Measurements from ENCODE around the gene HAUS3.

Gene HAUS3, protein sequence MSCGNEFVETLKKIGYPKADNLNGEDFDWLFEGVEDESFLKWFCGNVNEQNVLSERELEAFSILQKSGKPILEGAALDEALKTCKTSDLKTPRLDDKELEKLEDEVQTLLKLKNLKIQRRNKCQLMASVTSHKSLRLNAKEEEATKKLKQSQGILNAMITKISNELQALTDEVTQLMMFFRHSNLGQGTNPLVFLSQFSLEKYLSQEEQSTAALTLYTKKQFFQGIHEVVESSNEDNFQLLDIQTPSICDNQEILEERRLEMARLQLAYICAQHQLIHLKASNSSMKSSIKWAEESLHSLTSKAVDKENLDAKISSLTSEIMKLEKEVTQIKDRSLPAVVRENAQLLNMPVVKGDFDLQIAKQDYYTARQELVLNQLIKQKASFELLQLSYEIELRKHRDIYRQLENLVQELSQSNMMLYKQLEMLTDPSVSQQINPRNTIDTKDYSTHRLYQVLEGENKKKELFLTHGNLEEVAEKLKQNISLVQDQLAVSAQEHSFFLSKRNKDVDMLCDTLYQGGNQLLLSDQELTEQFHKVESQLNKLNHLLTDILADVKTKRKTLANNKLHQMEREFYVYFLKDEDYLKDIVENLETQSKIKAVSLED

DNA sequence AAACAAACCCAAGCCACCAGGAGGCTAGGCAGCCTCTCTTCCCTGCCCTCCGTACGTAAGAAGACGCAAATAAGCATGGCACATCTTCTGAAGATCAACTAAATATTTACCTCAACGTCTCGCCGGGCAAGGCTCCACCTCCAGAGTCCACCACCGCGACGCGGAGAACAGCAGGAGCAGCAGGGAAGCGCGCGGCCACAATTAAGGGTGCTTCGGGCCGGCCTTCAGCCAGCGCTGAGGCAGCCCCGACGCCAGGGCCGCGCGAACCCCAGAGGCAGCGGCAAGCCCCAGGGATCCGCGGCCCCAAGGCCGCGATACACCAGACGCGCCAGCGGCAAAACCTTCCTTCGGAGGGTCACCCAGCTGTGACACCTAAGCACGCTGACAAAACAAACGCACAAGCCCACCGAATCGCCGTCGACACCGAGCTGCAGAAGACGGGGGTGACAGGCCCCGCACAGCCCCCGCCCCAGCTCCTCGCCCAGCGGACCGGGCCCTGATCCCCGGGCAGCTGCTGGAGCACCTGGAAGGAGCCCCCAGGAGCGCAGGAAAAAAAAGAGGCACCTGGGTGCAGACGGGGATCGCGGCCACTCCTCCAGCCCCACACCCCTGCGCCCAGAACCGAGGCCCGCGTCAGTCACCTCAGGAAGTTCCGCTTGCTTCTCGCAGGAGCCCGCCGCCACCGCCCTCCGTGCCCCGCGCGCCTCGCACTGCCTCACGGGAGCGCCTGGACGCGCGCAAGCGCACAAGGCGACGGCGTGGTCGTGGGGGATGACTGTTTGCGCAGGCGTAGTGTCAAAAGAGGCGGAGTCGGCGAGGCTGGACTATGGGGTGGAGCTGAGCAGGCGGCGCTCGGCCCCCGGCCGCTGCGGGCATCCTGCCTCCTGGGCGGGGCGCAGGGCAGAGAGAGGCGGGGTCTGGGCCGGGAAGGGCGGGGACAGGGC is at the start of gene HAUS3, which contains the start of gene POLN:
Gene HAUS3 (minus strand): TSS at position 712 of the 944 bp plus-strand sequence. CDS start 1,175 bp downstream, outside the sequence.
Gene POLN (minus strand): TSS at position 712 of the 944 bp plus-strand sequence. CDS start 12,890 bp downstream, outside the sequence.
- DNase-seq = peak; percentile 99

DNA sequence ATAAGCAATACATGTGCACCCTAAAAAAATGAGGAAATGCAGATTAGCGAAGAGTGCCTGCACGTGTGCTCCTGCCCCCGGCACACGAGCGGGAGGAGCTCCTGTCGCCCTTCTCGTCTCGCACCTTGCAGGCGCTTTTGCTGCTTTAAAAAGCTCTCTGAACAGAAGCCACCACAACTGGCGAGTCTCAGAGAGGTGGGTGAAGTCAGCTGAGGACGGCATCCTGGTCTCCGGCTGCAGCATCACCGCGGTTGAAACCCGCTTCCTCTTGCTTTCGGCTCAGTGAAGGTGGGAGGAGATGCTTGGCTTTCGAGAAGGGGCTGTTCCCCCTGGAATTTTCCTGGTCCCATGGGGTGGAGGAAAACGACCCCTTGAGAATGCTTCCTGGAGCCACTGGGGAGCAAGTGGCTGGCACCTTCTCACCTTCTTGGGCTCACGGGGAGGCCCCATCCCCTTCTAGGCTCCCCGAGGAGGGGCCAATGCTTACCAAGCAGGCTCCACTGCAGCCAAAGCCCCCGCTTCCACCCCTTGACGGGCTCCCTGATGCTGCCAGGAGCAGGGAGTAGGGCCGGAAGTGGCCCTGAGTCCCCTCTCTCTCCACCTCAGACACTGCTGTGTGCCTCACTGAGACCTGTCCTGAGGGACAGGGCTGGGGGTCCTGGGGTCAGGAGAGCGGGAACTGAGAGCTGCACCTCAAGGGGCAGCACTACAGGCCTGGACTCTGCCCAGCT is 49.2 kb upstream of the HAUS3 start:
- peak; percentile 68 for DNase-seq

DNA sequence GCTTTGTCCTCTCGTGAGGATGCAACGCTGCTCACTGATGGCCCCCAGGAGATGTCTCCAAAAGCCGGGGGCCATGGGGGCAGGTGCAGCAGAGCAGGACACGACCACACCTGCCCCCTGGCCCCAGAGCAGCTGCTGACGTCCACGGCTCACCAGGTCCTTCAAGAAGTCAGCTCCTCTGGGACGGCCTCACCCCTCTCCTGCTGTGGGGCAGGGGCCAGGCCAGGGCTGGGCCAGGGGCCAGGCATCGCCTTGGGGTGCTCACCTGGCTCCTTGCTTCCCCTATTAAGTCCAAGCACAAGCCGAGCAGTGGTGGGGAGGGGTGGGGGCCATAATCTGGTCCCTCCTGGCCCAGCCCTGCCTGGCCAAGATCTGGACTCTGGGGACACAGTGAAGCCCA is 48.6 kb upstream of the HAUS3 start:
- no peak for DNase-seq

DNA sequence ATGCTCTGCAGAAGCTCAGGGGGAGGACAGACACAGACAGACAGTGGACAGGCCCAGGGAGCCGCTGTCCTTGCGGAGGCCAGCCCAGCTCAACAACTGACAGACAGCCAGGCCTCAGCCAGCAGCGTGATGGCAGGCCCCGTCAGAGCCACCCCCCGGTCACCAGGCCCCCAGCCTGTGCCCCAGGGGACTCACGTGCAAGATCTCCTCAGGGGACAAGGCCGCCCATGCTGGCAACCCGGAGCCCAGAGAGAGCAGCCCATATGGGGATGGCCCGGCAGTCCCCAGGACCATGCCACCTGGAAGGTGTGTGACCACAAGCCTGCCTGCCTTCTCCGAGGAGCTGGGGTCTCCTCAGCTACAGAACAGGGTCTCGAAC is 48.0 kb upstream of the HAUS3 start:
- peak; percentile 20 for DNase-seq

DNA sequence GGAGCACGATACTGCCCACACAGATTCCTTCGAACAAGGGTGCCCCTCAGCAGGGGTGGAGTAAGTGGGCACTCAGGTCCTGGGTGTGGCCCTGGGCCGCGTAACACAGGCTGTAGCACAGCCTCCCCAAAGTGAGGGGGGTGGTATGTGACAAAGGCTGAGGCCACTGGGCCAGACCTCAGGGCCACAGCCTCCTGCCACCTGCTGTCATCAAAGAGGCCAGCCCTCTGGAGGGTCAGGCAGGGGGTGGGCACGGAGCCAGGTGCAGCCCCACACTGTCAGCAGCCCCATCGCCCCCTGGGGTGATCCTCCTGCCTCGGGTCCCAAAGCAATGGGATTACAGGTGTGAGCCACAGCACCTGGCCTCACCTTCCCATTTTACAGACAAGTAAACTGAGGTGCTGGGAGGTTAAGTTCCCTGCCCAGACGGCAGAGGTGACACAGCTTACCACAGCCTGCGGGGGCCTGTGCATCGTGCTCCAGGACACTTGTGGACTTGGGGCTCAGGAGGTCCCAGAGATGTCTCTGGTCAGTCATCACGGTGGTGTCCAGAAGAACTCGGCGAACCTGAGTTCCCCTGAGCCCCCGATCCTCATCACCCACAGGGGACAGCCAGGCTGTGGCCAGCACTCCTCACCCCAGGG is 47.5 kb upstream of the HAUS3 start:
- DNase-seq = peak; percentile 18

DNA sequence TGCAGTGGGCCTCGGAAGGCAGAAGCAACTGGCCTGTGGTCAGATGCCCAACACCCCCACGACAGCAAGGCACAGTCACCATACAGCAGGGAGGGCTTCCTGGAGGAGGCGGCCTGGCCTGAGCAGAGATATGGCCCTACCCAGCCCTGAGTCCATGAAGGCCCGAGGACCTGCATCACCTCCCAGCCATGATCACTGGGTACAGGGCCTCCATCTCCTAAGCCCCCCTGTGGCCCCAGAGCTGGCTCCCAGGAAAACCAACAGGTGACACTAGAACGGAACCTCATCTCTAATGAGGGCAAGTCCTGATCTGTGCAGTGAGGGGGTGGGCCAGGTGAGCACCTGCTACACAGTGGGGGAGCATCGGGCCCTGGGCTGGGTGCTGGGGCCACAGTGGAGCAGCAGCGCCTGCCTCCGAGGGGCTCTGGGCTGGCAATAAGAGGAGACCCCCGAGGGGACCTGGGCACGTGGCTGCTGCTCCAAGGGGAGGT is 46.2 kb upstream of the HAUS3 start:
- DNase-seq = peak; percentile 22

DNA sequence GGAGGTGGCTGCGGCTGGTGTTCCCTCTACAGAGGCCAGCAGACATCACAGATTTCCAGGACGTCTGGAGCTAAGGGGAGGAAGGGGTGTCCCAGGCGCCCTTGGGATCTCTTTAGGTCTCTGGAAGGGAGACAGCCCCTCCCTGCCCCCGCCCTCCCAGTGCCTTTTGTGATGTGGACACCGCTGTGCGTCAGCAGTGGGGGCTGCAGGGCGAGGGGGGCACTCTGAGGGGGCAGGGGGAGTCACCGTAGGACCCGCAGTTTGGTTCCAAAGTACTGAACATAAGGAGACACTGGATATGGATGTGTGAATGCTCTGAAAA is 45.6 kb upstream of the HAUS3 start:
- DNase-seq = no peak

DNA sequence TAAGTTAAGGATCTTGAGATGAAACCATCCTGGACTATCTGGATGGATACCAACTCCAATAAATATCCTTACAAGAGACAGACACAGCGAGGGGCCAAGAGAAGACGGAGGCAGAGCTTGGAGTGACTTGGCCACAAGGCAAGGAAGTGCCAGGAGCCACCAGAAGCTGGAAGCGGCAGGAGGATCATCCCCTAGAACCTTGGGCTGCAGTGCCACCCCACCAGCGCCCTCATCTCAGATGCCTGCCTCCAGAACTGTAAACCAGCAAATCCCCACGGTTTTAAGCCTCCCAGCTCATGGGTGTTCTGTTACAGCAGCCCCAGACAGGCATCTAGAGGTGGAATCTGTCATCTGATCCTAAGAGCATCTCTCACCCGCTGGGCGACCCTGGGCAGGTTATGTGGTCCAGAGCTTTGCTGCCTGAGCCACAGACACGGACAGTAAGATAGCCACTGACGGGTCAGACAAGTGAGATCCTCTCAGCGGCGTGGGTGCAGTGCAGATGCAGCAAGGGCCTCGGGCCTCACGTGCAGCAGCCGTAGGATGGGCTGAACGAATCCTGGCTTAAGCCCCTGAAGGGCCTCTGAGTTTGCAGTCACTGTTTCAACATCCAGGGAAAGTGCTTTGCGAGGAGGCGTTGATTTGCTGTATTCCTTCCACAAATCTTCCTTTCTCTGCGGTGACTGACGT is 45.1 kb upstream of the HAUS3 start:
- no peak for DNase-seq

DNA sequence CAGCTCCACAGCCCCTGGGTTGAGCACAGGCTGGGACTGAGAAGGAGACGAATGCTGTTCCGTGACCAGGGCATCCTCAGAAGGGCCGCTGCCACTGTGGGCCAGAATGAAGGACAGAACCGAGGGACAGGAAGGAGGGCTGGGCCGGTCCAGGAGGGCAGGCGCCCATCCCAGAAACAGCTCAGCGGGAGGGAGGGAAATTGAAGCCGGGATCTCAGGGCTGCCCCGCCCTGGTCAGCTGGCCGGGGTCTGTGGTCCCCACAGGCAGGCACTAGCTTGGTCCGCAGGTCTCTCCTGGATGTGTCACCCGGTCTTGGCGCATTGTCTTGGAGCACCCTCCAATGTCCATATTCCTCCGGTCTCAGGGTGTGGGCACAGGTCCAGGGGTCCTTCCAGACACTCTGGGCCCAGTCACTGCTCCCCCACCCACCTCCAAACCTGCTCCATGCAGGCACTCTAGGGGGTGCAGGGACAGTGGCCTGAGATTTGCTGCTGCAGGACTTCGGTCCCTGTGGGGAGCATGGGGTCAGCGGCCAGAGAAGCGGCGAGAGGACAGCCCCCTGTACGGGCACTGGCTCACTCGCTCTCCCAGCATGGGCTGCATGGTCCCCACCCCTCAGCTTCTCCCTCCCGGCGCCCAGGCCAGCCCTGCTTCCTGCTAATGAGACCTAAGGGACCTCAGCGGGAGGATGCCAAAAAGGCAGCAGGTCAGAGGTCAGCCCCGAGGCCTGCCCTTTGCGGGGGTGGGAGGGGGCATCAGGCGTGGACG is 43.9 kb upstream of the HAUS3 start:
- DNase-seq = no peak

DNA sequence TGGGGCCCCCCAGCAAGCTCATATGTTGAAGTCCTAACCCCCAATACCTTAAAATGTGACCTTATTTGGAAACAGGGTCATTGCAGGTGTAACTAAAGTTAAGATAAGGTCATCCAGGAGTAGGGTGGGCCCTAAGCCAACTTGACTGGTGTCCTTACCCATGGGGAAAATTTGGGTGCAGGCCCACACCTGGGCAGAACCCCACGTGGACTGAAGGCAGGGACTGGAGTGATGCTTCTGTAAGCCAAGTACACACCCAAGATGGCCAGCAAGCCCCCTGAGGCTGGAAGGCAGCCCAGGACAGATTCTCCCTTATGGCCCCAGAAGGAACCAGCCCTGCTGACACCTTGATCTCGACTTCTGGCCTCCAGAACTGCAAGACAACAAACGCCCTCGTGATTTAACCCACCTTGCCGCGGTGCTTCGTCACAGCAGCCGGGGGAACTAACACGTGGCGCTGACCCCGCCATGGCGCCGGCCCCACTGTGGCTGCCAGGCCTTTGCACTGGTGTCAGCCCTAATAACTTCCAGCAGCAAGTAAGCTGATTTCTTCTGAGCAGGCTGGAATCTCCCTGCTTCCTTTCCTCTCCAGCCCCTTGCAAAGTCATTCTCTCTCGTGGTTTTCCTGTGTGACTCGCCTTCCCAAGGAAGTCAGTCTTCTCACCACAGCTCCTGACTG is 43.2 kb upstream of the HAUS3 start:
- no peak for DNase-seq

DNA sequence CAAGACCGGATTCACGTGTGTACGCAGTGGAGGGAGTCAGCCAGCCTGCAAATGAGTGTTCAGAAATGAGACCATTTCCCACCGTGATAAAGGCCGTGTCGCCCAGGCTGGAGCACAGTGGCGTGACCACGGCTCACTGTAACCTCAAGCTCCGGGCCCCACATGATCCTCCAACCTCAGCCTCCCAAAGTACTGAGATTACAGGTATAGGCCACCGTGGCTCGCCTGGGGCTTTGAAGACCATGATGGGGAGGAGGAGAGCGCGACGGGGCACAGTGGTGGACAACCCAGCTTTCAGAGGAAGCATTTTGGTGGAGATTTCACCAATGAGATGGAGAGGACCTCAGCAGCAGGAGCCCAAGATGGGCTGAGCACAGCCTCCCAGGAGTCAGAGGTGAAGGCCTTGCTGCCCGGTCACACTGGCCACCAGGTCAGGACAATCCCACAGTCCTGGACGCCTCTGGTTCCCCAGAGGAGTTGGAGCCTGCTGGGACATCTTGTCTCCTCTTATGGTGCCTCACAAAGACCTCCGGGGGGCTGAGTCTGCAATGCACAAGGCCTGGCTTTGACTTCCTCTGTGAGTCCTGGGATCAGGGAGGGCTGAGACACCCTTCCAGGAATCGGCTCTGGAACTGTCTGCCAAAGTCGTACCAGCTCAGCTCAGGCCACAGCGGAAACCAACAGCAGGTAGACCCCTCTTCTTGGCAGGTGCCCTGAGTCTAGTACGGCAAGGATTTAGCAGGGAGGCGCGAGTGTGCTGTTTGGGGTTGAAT is 42.4 kb upstream of the HAUS3 start:
- no peak for DNase-seq

DNA sequence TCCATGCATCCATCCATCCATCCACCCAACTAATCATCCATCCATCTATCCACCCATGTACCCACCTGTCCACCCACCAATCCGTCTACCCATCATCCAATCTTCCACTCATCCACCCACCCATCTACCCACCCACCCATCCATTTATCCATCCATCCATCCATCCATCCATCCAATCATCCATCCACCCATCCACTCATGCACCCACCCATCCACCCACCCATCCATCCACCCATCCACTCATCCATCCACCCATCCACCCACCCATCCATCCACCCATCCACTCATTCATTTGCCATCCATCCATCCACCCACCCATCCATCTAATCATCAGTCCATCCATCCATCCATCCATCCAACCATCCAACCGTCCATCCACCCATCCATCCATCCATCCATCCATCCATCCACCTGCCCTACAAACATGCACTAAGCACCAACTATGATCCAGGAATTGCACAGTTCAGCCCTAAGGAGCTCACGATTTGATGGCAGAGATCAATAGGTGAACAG is 41.3 kb upstream of the HAUS3 start:
- DNase-seq = no peak

DNA sequence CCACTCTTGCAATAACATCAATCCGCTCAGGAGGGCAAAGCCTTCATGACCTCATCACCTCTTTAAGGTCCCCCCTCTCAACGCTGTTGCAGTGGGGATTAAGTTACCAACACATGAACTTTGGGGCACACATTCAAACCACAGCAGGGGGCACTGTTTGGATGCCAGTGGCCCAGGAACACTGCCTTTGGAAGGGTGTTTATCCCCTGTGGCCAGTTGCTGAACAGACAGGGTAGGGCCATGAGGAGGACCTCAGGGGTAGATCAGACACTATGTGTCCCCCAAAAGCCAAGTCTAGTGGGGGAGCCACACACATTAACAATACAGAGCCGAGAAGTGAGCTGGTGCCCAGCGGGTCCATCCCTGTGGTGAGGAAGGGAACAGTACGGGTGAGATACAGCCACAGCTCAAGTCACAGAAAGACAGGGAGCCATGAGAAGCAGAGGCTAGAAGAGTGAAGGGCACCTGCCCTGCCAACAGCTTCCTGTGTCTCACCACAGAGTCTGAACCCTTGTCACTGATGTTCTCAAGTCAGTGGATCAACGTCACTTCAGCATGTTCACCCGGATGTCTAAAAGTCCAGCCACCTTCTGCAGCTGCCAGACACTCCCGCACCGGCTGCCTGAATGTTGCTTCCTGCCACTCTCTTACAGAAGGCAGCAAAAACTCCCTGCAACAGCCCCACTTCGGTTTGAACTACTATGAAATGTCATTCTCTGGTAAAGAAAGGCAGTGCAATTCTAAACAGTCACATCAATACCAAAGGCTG is 39.8 kb upstream of the HAUS3 start:
- peak; percentile 65 for DNase-seq

DNA sequence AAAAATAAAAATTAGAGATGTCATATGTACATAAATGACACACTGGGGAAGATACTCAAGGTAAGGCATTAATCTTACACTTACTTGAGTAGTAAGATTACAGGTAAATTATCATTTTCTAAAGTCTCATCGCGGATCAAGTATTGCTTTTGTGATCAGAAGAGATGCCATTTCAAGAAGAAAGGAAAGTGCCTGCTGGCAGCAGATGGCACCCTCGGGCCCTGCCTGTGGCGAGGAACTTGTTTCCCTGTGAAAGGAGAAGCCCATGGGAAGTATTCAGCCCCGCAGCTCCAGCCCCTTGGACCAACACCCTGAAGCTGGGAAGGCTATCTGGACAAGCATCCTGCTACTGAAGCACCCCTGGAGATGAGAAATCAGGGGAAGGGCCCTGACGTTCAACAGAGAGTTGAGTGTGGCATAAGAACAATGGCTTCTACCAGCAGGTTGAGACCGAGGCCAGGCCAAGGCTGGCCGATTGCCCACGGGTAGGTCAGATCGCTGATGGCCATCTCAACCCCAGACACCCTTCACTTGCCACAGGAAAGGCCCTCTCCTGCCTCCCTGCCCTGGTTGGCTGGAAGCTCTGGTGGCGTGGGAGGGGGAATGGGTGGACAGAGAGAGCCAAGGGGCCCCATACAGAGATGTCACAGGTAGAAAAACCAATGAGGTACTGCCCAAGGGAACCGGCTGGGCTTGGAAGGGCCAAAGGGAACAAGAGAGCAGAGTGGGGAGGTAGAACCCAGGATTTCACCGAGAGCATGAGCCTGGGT is 38.8 kb upstream of the HAUS3 start:
- no peak for DNase-seq

DNA sequence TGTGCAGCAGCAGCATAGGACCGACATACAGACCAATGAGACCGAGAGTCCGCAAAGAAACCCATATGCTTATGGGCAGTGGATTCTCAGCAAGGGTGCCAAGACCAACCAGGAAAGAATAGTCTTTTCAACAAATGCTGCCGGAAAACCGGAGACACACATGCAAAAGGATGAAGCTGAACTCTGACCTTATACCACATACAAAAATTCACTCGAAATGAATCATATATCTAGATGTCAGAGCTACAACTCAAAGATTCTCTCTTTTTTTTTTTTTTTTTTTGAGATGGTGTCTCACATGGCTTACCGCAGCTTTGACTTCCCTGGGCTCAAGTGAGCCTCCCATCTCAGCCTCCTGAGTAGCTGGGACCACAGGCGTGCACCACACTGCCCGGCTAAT is 36.0 kb upstream of the HAUS3 start:
- no peak for DNase-seq

DNA sequence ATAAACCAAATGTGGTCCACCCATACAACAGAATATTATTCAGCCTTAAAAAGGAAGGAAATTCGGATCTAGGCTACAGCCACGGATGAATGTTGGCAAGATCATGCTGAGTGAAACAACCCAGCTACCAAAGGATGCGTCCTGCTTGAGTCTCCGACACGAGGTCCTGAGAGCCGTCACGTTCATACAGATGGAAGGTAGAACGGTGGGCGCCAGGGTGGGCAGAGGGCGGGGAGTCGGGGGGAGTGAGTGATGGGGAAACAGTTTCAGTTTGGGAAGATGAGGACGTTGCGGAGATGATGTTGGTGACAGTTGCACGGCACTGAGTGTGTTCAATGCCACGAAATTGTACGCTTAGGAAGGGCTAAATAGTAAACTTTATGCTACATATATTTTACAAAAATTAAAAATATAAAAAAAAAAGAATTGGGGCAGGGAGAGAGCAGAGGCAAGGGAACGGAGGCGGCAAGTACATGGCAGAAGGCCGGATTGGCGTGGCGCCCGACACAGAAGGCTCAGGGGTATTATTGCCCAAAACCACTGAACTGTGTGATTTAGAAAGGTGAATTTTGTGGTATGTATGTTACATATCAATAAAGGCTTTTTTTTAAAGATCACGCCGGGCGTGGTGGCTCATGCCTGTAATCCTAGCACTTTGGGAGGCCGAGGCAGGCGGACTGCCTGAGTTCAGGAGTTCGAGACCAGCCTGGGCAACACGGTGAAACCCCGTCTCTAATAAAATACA is 34.8 kb upstream of the HAUS3 start:
- no peak for DNase-seq
